ENCODE data around the gene KCNS1.

DNA sequence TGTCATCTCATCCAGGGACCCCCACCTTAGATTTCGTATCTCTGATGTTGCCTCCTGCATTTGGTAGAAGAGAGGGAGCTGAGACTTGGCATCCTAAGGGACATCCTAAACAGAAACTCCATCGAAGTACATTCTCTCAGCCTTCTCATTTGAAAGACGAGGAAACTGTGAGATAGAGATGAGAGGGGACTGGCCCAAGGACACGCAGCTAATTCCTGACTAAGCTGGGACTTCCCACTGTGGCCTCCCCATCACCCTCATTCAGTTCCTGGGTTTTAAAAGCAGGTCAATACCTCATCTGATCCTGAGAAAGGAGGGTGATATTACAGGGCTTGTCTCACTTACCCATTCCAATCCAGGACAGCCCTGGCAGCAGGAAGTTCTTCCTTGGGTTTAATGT lies 14.9 kb upstream of the KCNS1 start:
- TF ChIP-seq, protein P1, sequence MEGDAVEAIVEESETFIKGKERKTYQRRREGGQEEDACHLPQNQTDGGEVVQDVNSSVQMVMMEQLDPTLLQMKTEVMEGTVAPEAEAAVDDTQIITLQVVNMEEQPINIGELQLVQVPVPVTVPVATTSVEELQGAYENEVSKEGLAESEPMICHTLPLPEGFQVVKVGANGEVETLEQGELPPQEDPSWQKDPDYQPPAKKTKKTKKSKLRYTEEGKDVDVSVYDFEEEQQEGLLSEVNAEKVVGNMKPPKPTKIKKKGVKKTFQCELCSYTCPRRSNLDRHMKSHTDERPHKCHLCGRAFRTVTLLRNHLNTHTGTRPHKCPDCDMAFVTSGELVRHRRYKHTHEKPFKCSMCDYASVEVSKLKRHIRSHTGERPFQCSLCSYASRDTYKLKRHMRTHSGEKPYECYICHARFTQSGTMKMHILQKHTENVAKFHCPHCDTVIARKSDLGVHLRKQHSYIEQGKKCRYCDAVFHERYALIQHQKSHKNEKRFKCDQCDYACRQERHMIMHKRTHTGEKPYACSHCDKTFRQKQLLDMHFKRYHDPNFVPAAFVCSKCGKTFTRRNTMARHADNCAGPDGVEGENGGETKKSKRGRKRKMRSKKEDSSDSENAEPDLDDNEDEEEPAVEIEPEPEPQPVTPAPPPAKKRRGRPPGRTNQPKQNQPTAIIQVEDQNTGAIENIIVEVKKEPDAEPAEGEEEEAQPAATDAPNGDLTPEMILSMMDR (IDR thresholded peaks at IDR 0.05), result no peak
- no peak for TF ChIP-seq POLR2A (IDR thresholded peaks at IDR 0.05)

Measured in body of pancreas (tissue), 4 donors.